Measurements from ENCODE around the gene HDDC3.

Gene HDDC3

DNA sequence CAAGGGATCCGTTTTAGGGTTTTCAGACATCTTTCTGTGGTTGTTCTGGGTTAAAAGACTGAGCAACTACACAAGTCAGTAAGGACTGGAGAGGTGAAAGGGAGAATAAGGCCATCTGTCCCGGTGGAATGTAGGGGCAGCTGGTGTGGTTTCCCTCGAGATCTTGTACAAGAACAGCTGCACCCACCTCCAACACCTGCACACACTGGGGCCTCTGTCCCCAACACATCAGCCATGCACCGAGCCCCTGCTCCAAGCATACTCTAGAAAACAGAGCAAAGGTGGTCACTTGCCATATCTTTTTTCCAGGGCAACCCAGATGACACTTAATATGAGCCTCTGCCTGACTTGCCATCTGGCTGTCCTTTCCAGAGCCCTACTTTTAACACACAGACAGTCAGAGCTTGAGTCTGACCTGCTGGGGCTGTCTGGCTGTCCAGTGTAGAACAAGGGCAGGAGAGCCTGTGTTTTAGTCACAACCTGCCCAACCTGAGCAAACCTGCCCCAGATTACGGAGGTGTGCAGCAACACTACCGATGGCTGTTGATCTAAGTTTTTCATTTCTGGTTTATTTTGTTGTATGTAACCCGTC lies 17.0 kb downstream of the HDDC3 start:
- no peak overlapping the region for H2AFZ ChIP-seq (ENCODE audit: low read length)
- H3K4me3 ChIP-seq (ENCODE audit: low read length, poor library complexity, severe bottlenecking), result no peak overlapping the region
- no peaks in the 10 kb centered on the region for H3F3A ChIP-seq (ENCODE audit: low read depth)
- no peaks in the 10 kb centered on the region for H3K27me3 ChIP-seq (ENCODE audit: insufficient read depth, low read length, poor library complexity, severe bottlenecking)
- H3K9me2 ChIP-seq (replicated peaks; ENCODE audit: low read depth, low read length), result no peaks in the 10 kb centered on the region
- no peak overlapping the region for H3K9ac ChIP-seq (ENCODE audit: low read depth, low read length, poor library complexity, severe bottlenecking)
- H3K36me3 ChIP-seq (ENCODE audit: insufficient read depth, low read length), result peaks cover 25% of the 10 kb centered on the region; the same call in 1 of the 2 replicates
- H3K79me2 ChIP-seq (ENCODE audit: insufficient read depth, low read length), result no peaks in the 10 kb centered on the region
- H4K20me1 ChIP-seq (ENCODE audit: insufficient read depth, low read length, poor library complexity, severe bottlenecking), result no peaks in the 10 kb centered on the region
- no peak overlapping the region for H3K4me2 ChIP-seq (ENCODE audit: low read depth, low read length, poor library complexity, severe bottlenecking)
- TF ChIP-seq, protein P1, sequence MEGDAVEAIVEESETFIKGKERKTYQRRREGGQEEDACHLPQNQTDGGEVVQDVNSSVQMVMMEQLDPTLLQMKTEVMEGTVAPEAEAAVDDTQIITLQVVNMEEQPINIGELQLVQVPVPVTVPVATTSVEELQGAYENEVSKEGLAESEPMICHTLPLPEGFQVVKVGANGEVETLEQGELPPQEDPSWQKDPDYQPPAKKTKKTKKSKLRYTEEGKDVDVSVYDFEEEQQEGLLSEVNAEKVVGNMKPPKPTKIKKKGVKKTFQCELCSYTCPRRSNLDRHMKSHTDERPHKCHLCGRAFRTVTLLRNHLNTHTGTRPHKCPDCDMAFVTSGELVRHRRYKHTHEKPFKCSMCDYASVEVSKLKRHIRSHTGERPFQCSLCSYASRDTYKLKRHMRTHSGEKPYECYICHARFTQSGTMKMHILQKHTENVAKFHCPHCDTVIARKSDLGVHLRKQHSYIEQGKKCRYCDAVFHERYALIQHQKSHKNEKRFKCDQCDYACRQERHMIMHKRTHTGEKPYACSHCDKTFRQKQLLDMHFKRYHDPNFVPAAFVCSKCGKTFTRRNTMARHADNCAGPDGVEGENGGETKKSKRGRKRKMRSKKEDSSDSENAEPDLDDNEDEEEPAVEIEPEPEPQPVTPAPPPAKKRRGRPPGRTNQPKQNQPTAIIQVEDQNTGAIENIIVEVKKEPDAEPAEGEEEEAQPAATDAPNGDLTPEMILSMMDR (conservative IDR thresholded peaks at IDR 0.05; ENCODE audit: low read length), result no peak
- no peak for TF ChIP-seq EZH2phosphoT487 (IDR thresholded peaks at IDR 0.05; ENCODE audit: borderline replicate concordance)
- no peaks in the 10 kb centered on the region for H3K9me3 ChIP-seq (ENCODE audit: insufficient read depth, low read depth, low read length)
- H3K4me1 ChIP-seq (ENCODE audit: insufficient read depth, low read length, poor library complexity, severe bottlenecking), result no peaks in the 10 kb centered on the region

DNA sequence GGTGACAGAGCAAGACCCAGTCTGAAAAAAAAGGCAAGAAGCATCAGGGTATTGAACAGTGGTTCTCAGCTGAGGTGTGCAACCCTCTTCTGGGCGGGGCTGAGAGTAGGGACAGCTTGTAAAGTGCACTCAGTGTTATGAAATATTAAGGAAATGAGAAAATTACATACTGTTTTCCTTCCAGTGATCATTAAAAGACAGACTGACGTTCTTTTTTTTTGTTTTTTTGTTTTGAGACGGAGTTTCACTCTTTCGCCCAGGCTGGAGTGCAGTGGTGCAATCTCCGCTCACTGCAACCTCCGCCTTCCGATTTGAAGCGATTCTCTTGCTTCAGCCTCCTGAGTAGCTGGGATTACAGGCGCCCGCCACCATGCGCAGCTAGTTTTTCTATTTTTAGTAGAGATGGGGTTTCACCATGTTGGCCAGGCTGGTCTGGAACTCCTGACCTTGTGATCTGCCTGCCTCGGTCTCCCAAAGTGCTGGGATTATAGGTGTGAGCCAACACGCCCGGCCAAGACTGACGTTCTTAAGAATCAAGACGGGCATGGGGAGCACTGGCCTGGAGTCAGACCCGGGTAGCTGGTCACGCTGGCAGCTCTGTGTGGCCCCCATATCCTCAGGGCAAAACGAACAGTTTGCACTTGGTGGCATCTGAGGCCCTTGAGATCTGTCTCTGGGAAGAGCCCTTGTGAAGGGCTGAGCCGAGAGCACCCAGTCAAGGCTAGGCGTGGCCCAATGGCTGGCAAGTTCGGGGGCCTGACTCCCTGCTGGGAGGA lies 17.9 kb downstream of the HDDC3 start:
- Histone ChIP-seq H3K9me3 (ENCODE audit: insufficient read depth, low read depth, low read length) (no peaks in the 10 kb centered on the region), H3K79me2 (ENCODE audit: insufficient read depth, low read length) (no peaks in the 10 kb centered on the region), H3K4me3 (ENCODE audit: low read length, poor library complexity, severe bottlenecking) (no peak overlapping the region), H3K9me2 (replicated peaks; ENCODE audit: low read depth, low read length) (no peaks in the 10 kb centered on the region), H3K4me2 (ENCODE audit: low read depth, low read length, poor library complexity, severe bottlenecking) (no peak overlapping the region), H3K27me3 (ENCODE audit: insufficient read depth, low read length, poor library complexity, severe bottlenecking) (no peaks in the 10 kb centered on the region), H3K9ac (ENCODE audit: low read depth, low read length, poor library complexity, severe bottlenecking) (no peak overlapping the region), H3K4me1 (ENCODE audit: insufficient read depth, low read length, poor library complexity, severe bottlenecking) (no peaks in the 10 kb centered on the region), H2AFZ (ENCODE audit: low read length) (no peak overlapping the region), H3K36me3 (ENCODE audit: insufficient read depth, low read length) (peaks cover 25% of the 10 kb centered on the region; the same call in 1 of the 2 replicates), H3F3A (ENCODE audit: low read depth) (no peaks in the 10 kb centered on the region), H4K20me1 (ENCODE audit: insufficient read depth, low read length, poor library complexity, severe bottlenecking) (no peaks in the 10 kb centered on the region)
- TF ChIP-seq, protein P1 (conservative IDR thresholded peaks at IDR 0.05; ENCODE audit: low read length), result no peak
- TF ChIP-seq EZH2phosphoT487 (IDR thresholded peaks at IDR 0.05; ENCODE audit: borderline replicate concordance), result no peak

DNA sequence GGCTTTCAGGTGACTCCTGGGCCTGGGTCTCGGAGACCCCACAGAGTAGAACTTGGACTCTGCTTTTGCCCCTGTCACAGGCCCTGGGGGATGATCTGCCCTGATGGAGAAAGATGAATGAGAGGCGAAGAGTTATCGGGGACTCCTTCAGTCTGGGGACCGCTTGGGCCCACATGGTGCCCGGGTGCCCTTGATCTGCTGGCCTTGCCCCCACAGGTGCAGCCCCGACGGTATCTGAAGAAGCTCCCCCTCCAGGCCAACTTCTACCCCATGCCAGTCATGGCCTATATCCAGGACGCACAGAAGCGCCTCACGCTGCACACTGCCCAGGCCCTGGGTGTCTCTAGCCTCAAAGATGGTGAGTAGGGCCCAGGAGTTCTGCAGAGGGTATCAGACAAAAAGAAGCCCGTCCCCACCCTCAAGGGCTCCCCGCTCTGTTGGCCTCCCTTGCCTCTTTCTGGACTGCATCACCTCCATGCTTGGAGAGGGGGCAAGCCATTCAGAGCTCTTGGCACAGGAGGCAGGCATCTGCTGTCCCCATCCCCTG lies 18.9 kb downstream of the HDDC3 start:
- Histone ChIP-seq H3F3A (ENCODE audit: low read depth) (no peaks in the 10 kb centered on the region), H3K4me1 (ENCODE audit: insufficient read depth, low read length, poor library complexity, severe bottlenecking) (no peaks in the 10 kb centered on the region), H3K27me3 (ENCODE audit: insufficient read depth, low read length, poor library complexity, severe bottlenecking) (no peaks in the 10 kb centered on the region), H3K4me3 (ENCODE audit: low read length, poor library complexity, severe bottlenecking) (no peak overlapping the region), H3K9me3 (ENCODE audit: insufficient read depth, low read depth, low read length) (no peaks in the 10 kb centered on the region), H4K20me1 (ENCODE audit: insufficient read depth, low read length, poor library complexity, severe bottlenecking) (no peaks in the 10 kb centered on the region), H3K9ac (ENCODE audit: low read depth, low read length, poor library complexity, severe bottlenecking) (no peak overlapping the region), H2AFZ (ENCODE audit: low read length) (no peak overlapping the region), H3K4me2 (ENCODE audit: low read depth, low read length, poor library complexity, severe bottlenecking) (no peak overlapping the region), H3K9me2 (replicated peaks; ENCODE audit: low read depth, low read length) (no peaks in the 10 kb centered on the region), H3K36me3 (ENCODE audit: insufficient read depth, low read length) (peaks cover 23% of the 10 kb centered on the region; the same call in 1 of the 2 replicates), H3K79me2 (ENCODE audit: insufficient read depth, low read length) (no peaks in the 10 kb centered on the region)
- TF ChIP-seq, protein P1 (conservative IDR thresholded peaks at IDR 0.05; ENCODE audit: low read length), result no peak
- TF ChIP-seq EZH2phosphoT487 (IDR thresholded peaks at IDR 0.05; ENCODE audit: borderline replicate concordance), result no peak
